Fibroblast of lung (primary cell): ENCODE data around the gene TCERG1L.

Experiments used
- CTCF ChIP-seq, 2 donors: IDR thresholded peaks in 1 of 2; conservative IDR thresholded peaks in 1 of 2; 1 replicate in 1 of 2; 2 replicates in 1 of 2; pipeline ENCODE4 v1.5.1; 2011 to 2012; ENCODE audit warnings: low read length in 2 of 2, control low read depth in 1 of 2, inconsistent platforms in 1 of 2, low read depth in 1 of 2, mild to moderate bottlenecking in 1 of 2
- EZH2 ChIP-seq: IDR thresholded peaks from 2 replicates; pipeline ENCODE4 v1.5.1; 2012; ENCODE audit warnings: low read length, control low read depth, mild to moderate bottlenecking; ENCODE audit errors: missing control alignments

GRCh38 chr10:131093346-131093745 lies 218.2 kb downstream of the TCERG1L start:
- TF ChIP-seq CTCF (conservative IDR thresholded peaks at IDR 0.05 in 1 of 2, IDR thresholded peaks at IDR 0.05 in 1 of 2; ENCODE audit: low read depth in 1 of 2, low read length in 2 of 2) (no peak), EZH2 (no peak)
